ENCODE data around the gene MUC3A. TPM values are rescaled to one million over a fixed set of nuclear protein-coding genes. Genes with fewer than 3 reads are reported as not detected.

Gene MUC3A, protein sequence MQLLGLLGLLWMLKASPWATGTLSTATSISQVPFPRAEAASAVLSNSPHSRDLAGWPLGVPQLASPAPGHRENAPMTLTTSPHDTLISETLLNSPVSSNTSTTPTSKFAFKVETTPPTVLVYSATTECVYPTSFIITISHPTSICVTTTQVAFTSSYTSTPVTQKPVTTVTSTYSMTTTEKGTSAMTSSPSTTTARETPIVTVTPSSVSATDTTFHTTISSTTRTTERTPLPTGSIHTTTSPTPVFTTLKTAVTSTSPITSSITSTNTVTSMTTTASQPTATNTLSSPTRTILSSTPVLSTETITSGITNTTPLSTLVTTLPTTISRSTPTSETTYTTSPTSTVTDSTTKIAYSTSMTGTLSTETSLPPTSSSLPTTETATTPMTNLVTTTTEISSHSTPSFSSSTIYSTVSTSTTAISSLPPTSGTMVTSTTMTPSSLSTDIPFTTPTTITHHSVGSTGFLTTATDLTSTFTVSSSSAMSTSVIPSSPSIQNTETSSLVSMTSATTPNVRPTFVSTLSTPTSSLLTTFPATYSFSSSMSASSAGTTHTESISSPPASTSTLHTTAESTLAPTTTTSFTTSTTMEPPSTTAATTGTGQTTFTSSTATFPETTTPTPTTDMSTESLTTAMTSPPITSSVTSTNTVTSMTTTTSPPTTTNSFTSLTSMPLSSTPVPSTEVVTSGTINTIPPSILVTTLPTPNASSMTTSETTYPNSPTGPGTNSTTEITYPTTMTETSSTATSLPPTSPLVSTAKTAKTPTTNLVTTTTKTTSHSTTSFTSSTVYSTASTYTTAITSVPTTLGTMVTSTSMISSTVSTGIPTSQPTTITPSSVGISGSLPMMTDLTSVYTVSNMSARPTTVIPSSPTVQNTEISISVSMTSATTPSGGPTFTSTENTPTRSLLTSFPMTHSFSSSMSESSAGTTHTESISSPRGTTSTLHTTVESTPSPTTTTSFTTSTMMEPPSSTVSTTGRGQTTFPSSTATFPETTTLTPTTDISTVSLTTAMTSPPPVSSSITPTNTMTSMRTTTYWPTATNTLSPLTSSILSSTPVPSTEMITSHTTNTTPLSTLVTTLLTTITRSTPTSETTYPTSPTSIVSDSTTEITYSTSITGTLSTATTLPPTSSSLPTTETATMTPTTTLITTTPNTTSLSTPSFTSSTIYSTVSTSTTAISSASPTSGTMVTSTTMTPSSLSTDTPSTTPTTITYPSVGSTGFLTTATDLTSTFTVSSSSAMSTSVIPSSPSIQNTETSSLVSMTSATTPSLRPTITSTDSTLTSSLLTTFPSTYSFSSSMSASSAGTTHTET (N-terminal part only)
- under 1 TPM in 1 of 4 donors, not detected in 3; 0.09 TPM for total RNA-seq

DNA sequence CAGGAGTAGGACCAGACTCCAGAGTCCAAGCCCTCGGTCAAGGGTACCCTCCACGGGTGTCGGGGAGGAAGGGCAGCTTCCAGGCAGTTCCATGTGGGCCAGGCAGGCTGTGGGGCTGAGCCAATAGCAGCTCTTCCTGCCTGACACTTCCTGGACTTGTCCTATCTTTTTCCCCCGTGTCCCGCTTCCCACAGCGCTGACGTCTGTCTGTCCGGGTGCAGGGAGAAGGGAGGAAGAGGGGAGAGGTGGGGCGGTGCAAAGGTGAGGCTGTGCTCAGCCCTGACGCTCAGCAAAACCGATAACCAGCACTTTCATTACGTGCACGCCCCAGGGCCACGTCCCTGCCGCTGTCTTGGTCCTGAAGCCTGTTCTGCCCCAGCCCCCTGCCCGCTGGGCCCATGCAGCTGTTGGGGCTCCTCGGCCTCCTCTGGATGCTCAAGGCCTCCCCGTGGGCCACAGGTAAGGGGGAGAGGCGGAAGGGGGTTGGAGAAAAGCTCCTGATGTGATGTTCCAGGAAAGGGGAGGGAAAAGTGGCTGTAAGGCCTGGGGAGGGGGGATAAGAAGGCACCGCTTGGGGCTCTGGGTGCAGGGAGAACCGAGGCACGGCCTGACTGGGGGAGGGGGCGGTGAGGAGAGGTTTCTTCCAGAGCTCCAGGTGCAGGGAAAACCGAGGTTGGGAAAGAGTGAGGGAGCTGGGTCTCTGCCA is at the start of gene MUC3A:
Gene MUC3A (plus strand): TSS at position 308 of the 706 bp plus-strand sequence. CDS start 91 bp downstream, at position 399.
- intact Hi-C loops (cut with DNase I; ENCODE audit: low total_unique reads): no loop called here
- H3K4me3 ChIP-seq: no peak within 1 kb of the TSS
- H3K27me3 ChIP-seq: no peaks in the 10 kb centered on the region
- H3K4me1 ChIP-seq: no peaks in the 10 kb centered on the region
- no peaks in the 10 kb centered on the region for H3K36me3 ChIP-seq
- no peak for DNase-seq
- TF ChIP-seq, protein P1, sequence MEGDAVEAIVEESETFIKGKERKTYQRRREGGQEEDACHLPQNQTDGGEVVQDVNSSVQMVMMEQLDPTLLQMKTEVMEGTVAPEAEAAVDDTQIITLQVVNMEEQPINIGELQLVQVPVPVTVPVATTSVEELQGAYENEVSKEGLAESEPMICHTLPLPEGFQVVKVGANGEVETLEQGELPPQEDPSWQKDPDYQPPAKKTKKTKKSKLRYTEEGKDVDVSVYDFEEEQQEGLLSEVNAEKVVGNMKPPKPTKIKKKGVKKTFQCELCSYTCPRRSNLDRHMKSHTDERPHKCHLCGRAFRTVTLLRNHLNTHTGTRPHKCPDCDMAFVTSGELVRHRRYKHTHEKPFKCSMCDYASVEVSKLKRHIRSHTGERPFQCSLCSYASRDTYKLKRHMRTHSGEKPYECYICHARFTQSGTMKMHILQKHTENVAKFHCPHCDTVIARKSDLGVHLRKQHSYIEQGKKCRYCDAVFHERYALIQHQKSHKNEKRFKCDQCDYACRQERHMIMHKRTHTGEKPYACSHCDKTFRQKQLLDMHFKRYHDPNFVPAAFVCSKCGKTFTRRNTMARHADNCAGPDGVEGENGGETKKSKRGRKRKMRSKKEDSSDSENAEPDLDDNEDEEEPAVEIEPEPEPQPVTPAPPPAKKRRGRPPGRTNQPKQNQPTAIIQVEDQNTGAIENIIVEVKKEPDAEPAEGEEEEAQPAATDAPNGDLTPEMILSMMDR (IDR thresholded peaks at IDR 0.05): no peak
- TF ChIP-seq POLR2A (IDR thresholded peaks at IDR 0.05): no peak
- H3K27ac ChIP-seq: no peak within 1 kb of the TSS
- no peaks in the 10 kb centered on the region for H3K9me3 ChIP-seq

DNA sequence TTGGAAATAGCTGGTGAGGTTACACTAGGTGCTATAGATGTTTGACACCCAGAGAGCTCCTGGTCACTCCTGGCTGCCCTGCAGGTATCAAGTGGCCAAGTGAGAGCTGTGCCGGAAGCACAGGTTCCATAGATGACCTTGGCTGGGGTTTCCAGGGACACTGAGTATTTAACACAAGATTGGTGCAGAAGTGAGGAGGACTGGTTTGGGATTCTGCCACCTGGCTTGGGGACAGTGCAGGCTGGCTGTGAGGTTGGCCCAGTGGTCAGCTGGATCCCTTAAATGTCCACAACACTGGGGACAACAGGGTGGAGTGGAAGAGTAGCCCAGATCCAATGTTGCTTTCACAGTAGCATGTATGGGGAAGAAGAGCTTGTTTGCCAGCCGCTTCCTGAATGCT is 48.4 kb upstream of the MUC3A start:
- Histone ChIP-seq H3K36me3 (no peaks in the 10 kb centered on the region), H3K4me3 (no peak overlapping the region), H3K27ac (no peak overlapping the region), H3K4me1 (peaks cover 0 to 8% of the 10 kb centered on the region in 2 donors), H3K27me3 (peaks cover 0 to 7% of the 10 kb centered on the region in 2 donors), H3K9me3 (no peaks in the 10 kb centered on the region)
- TF ChIP-seq, protein P1 (IDR thresholded peaks at IDR 0.05): no peak
- TF ChIP-seq POLR2A (IDR thresholded peaks at IDR 0.05): no peak
- intact Hi-C loops (cut with DNase I; ENCODE audit: low total_unique reads): no loop called here
- no peak for DNase-seq

DNA sequence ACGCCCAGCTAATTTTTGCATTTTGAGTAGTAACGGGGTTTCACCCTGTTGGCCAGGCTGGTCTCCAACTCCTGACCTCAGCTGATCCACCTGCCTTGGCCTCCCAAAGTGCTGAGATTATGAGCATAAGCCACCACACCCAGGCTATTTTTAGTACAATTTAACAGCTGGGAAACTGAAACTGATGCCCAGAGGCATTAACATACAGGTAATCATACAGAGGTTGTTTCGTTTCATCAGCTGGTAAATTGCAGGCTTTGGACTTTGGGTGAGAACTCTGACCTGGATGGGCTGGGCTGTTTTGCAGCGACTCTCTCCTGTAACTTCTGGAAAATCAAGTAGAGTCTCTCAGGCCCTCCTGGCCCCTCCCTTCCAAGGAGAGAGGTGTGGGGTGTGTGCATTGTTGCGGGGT is 47.4 kb upstream of the MUC3A start:
- H3K4me1 ChIP-seq: no peaks in the 10 kb centered on the region
- H3K27me3 ChIP-seq: no peaks in the 10 kb centered on the region
- no peak overlapping the region for H3K4me3 ChIP-seq
- intact Hi-C loops (cut with DNase I; ENCODE audit: low total_unique reads): no loop called here
- no peak overlapping the region for H3K27ac ChIP-seq
- DNase-seq: no peak
- TF ChIP-seq, protein P1 (IDR thresholded peaks at IDR 0.05): no peak
- TF ChIP-seq POLR2A (IDR thresholded peaks at IDR 0.05): no peak
- H3K36me3 ChIP-seq: no peaks in the 10 kb centered on the region
- no peaks in the 10 kb centered on the region for H3K9me3 ChIP-seq

DNA sequence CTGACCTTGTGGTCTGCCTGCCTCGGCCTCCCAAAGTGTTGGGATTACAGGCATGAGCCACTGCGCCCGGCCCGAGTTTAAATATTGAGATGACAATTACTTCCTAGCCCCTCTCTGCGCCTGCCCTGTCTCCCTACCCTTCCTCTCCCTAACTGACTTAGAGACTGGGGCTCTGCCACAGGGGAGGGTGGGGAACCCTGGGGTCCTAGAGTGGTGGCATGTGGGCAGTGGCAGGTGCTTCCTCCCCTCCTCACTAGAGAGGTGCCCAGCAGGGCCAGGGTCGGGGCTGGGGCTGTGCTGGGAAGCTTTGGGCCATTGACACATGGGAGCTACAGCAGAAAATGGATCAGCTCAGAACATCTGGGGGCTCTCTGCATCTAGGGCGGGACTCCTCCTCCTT is 46.7 kb upstream of the MUC3A start:
- Histone ChIP-seq H3K4me1 (no peaks in the 10 kb centered on the region), H3K4me3 (no peak overlapping the region), H3K27ac (no peak overlapping the region), H3K27me3 (no peaks in the 10 kb centered on the region), H3K9me3 (no peaks in the 10 kb centered on the region), H3K36me3 (no peaks in the 10 kb centered on the region)
- no peak for DNase-seq
- intact Hi-C loops (cut with DNase I; ENCODE audit: low total_unique reads): no loop called here
- TF ChIP-seq, protein P1 (IDR thresholded peaks at IDR 0.05): no peak
- TF ChIP-seq POLR2A (IDR thresholded peaks at IDR 0.05): no peak

All from uterus (tissue), 4 donors.